ENCODE measurements around the gene NPPB.

Gene NPPB

GRCh38 chr1:11835441-11836225 lies 23.1 kb downstream of the NPPB start:
- DNase-seq (ENCODE audit: extremely low spot score): no peak
- TF ChIP-seq ELF4 (IDR thresholded peaks at IDR 0.05): no peak
- no peak for TF ChIP-seq ARNT (IDR thresholded peaks at IDR 0.05)
- TF ChIP-seq PKNOX1 (IDR thresholded peaks at IDR 0.05): no peak
- TF ChIP-seq CTBP1 (IDR thresholded peaks at IDR 0.05; ENCODE audit: borderline replicate concordance): no peak
- TF ChIP-seq BHLHE40 (IDR thresholded peaks at IDR 0.05; ENCODE audit: borderline replicate concordance): no peak
- no peak for TF ChIP-seq SP1 (IDR thresholded peaks at IDR 0.05)
- no peak for TF ChIP-seq NFRKB (IDR thresholded peaks at IDR 0.05)
- TF ChIP-seq SUZ12 (IDR thresholded peaks at IDR 0.05): no peak
- POLR2A ChIA-PET: interaction anchor here (2.0 kb wide), 1 partner anchor 72 kb away, joined by 11 read pairs; no protein-coding TSS in a partner anchor
- CTCF ChIA-PET: interaction anchor here (0.6 to 3.7 kb wide), 3 partner anchors 57 to 195 kb away, joined by 3 to 17 read pairs (median 3); no protein-coding TSS in a partner anchor

GRCh38 chr1:11833900-11834299 lies 24.8 kb downstream of the NPPB start:
- POLR2A ChIA-PET: interaction anchor here (1.1 kb wide), 1 partner anchor 76 kb away, joined by 3 read pairs; no protein-coding TSS in a partner anchor
- CTCF ChIA-PET: no interaction called here
- DNase-seq (ENCODE audit: extremely low spot score): no peak
- TF ChIP-seq NFRKB (IDR thresholded peaks at IDR 0.05) (no peak), BHLHE40 (IDR thresholded peaks at IDR 0.05; ENCODE audit: borderline replicate concordance) (no peak)

GRCh38 chr1:11833497-11833896 lies 25.2 kb downstream of the NPPB start:
- ChIA-PET POLR2A (interaction anchor here (1.1 kb wide), 1 partner anchor 76 kb away, joined by 3 read pairs; no protein-coding TSS in a partner anchor), CTCF (no interaction called here)
- no peak for DNase-seq (ENCODE audit: extremely low spot score)
- TF ChIP-seq PKNOX1 (IDR thresholded peaks at IDR 0.05) (no peak), SUZ12 (IDR thresholded peaks at IDR 0.05) (no peak), TARDBP (IDR thresholded peaks at IDR 0.05) (no peak), ARNT (IDR thresholded peaks at IDR 0.05) (no peak), FOXK2 (IDR thresholded peaks at IDR 0.05) (no peak)

- DNase-seq (ENCODE audit: extremely low spot score): no peak
- POLR2A ChIA-PET: interaction anchor here (1.1 to 1.2 kb wide), 2 partner anchors 25 to 77 kb away, joined by 3 to 6 read pairs; no protein-coding TSS in a partner anchor
- CTCF ChIA-PET: no interaction called here
- TF ChIP-seq NFRKB (IDR thresholded peaks at IDR 0.05) (no peak), FOXK2 (IDR thresholded peaks at IDR 0.05) (no peak), FOXM1 (IDR thresholded peaks at IDR 0.05; ENCODE audit: borderline replicate concordance) (no peak), ARNT (IDR thresholded peaks at IDR 0.05) (no peak), SUZ12 (IDR thresholded peaks at IDR 0.05) (no peak), SP1 (IDR thresholded peaks at IDR 0.05) (no peak), ZNF384 (IDR thresholded peaks at IDR 0.05) (no peak), FOXA1 (IDR thresholded peaks at IDR 0.05) (no peak)
These were observed 26.6 kb downstream of the NPPB start for GRCh38 chr1:11831945-11832725.

GRCh38 chr1:11828511-11828910 lies 30.2 kb downstream of the NPPB start:
- ChIA-PET CTCF (no interaction called here), POLR2A (no interaction called here)
- no peak for DNase-seq (ENCODE audit: extremely low spot score)
- no peak for TF ChIP-seq LEF1 (IDR thresholded peaks at IDR 0.05; ENCODE audit: borderline replicate concordance)
- TF ChIP-seq FOXK2 (IDR thresholded peaks at IDR 0.05): no peak
- TF ChIP-seq BHLHE40 (IDR thresholded peaks at IDR 0.05; ENCODE audit: borderline replicate concordance): no peak
- TF ChIP-seq L3MBTL2 (conservative IDR thresholded peaks at IDR 0.05): no peak
- no peak for TF ChIP-seq ARNT (IDR thresholded peaks at IDR 0.05)
- no peak for TF ChIP-seq FOXA1 (IDR thresholded peaks at IDR 0.05)
- TF ChIP-seq SP1 (IDR thresholded peaks at IDR 0.05): no peak
- no peak for TF ChIP-seq FOXM1 (IDR thresholded peaks at IDR 0.05; ENCODE audit: borderline replicate concordance)
- TF ChIP-seq PKNOX1 (IDR thresholded peaks at IDR 0.05): no peak
- no peak for TF ChIP-seq SUZ12 (IDR thresholded peaks at IDR 0.05)
- TF ChIP-seq NFRKB (IDR thresholded peaks at IDR 0.05): no peak
- no peak for TF ChIP-seq HDGF (IDR thresholded peaks at IDR 0.05; ENCODE audit: borderline replicate concordance)
- no peak for TF ChIP-seq ELF4 (IDR thresholded peaks at IDR 0.05)
- TF ChIP-seq TARDBP (IDR thresholded peaks at IDR 0.05): no peak
- no peak for TF ChIP-seq CTBP1 (IDR thresholded peaks at IDR 0.05; ENCODE audit: borderline replicate concordance)
- no peak for TF ChIP-seq ZNF384 (IDR thresholded peaks at IDR 0.05)

- TF ChIP-seq SP1 (IDR thresholded peaks at IDR 0.05) (no peak), LEF1 (IDR thresholded peaks at IDR 0.05; ENCODE audit: borderline replicate concordance) (no peak), CTBP1 (IDR thresholded peaks at IDR 0.05; ENCODE audit: borderline replicate concordance) (no peak), ELF4 (IDR thresholded peaks at IDR 0.05) (no peak), HDGF (IDR thresholded peaks at IDR 0.05; ENCODE audit: borderline replicate concordance) (no peak), TARDBP (IDR thresholded peaks at IDR 0.05) (no peak)
- POLR2A ChIA-PET: no interaction called here
- CTCF ChIA-PET: no interaction called here
- DNase-seq (ENCODE audit: extremely low spot score): no peak
These were observed 31.8 kb downstream of the NPPB start for GRCh38 chr1:11826946-11827345.

Data from HEK293T (cell line).